Colonic mucosa (tissue), 4 donors: ENCODE results near the gene HOXB7. TPM values are rescaled to one million over a fixed set of nuclear protein-coding genes. Genes with fewer than 3 reads are reported as not detected.
A peak's percentile ranks its signal among the peaks of the same experiment; 100 is the strongest.

Experiments
- DNase-seq: peaks from one replicate; pipeline ENCODE4 v3.0.0-alpha.2; 2020
- H3K27ac ChIP-seq: fragments of 200-600 bp; one replicate; pipeline ENCODE4 v1.8.0; 2021
- H3K27me3 ChIP-seq: fragments of 200-600 bp; one replicate; pipeline ENCODE4 v1.8.0; 2021
- H3K36me3 ChIP-seq: fragments of 200-600 bp; one replicate; pipeline ENCODE4 v1.8.0; 2021
- H3K4me1 ChIP-seq: fragments of 200-600 bp; one replicate; pipeline ENCODE4 v1.8.0; 2021; ENCODE audit warnings: mild to moderate bottlenecking
- H3K4me3 ChIP-seq: fragments of 200-600 bp; one replicate; pipeline ENCODE4 v1.8.0; 2021
- H3K9ac ChIP-seq, 2 donors: one replicate each; pipeline ENCODE4 v1.7.0; 2013; ENCODE audit warnings: control low read depth in 2 of 2, low read depth in 2 of 2, low read length in 2 of 2
- H3K9me3 ChIP-seq: fragments of 200-600 bp; one replicate; pipeline ENCODE4 v1.8.0; 2021
- CTCF ChIP-seq: fragments of 200-600 bp; IDR thresholded peaks from one replicate; pipeline ENCODE4 v1.8.0; 2022; ENCODE audit warnings: antibody characterized with exemption, mild to moderate bottlenecking
- intact Hi-C: fragments of 100-400 bp; cut with DNase I; formaldehyde crosslinking; loops from one replicate; pipeline ENCODE4 v1.14.1; 2022
- total RNA-seq, 2 donors: library from RNA; stranded (reverse); fragmentation: NEBNext Ultra II Directional in 1 of 2; extraction: Animal tissue kit (Norgen Biotek cat#: 25700) in 1 of 2; gene quantifications; one replicate each; pipeline ENCODE4 v1.2.1, GENCODE V29; 2021
- donor health status: healthy.
- donor health status: DM: no; HTN: no; CAD: no.
- donor health status: DM: no; HTN: no; CAD: no.

Gene HOXB7
- total RNA-seq, 2 donors from 2014 or later = 25.9 to 31.4 TPM

GRCh38 chr17:48593840-48594537, 16.8 kb downstream of the HOXB7 start:
- Histone ChIP-seq H3K9me3 (no peaks in the 10 kb centered on the region), H3K36me3 (peaks cover 8% of the 10 kb centered on the region), H3K27ac (peak overlapping the region; percentile 63), H3K9ac (peak overlapping the region; percentile 19 to 40), H3K27me3 (no peaks in the 10 kb centered on the region), H3K4me1 (peaks cover 4% of the 10 kb centered on the region), H3K4me3 (no peak overlapping the region)
- DNase-seq = peak; percentile 72
- peak; percentile 74 for TF ChIP-seq CTCF
- intact Hi-C loops = no loop called here

GRCh38 chr17:48593126-48593829, 17.5 kb downstream of the HOXB7 start, which contains the start of gene HOXB5:
HOXB5 (minus strand) TSS chr17:48593779; CDS start chr17:48593682, 97 bp downstream.
- Histone ChIP-seq H3K9me3 (no peaks in the 10 kb centered on the region), H3K9ac (peak within 1 kb of the TSS; percentile 58 to 80), H3K4me3 (peak within 1 kb of the TSS; percentile 27), H3K27me3 (no peaks in the 10 kb centered on the region), H3K27ac (peak within 1 kb of the TSS; percentile 63), H3K4me1 (no peaks in the 10 kb centered on the region), H3K36me3 (peaks cover 8% of the 10 kb centered on the region)
- no peak for DNase-seq
- TF ChIP-seq CTCF = no peak
- intact Hi-C loops = no loop called here

- no peak for TF ChIP-seq CTCF
- DNase-seq = no peak
- H3K9me3 ChIP-seq = no peaks in the 10 kb centered on the region
- no peaks in the 10 kb centered on the region for H3K27me3 ChIP-seq
- H3K36me3 ChIP-seq = peaks cover 8% of the 10 kb centered on the region
- H3K4me1 ChIP-seq = no peaks in the 10 kb centered on the region
- peak overlapping the region; percentile 63 for H3K27ac ChIP-seq
- H3K9ac ChIP-seq = peak overlapping the region; percentile 58 to 80
- H3K4me3 ChIP-seq = peak overlapping the region; percentile 27
- intact Hi-C loops = no loop called here
Measured at GRCh38 chr17:48592577-48592976, 18.2 kb downstream of the HOXB7 start.

GRCh38 chr17:48592057-48592514, 18.7 kb downstream of the HOXB7 start:
- intact Hi-C loops = no loop called here
- Histone ChIP-seq H3K27me3 (no peaks in the 10 kb centered on the region), H3K36me3 (peaks cover 8% of the 10 kb centered on the region), H3K4me1 (no peaks in the 10 kb centered on the region), H3K27ac (peak overlapping the region; percentile 63), H3K4me3 (peak overlapping the region; percentile 27), H3K9me3 (no peaks in the 10 kb centered on the region), H3K9ac (peak overlapping the region; percentile 58 to 80)
- no peak for TF ChIP-seq CTCF
- no peak for DNase-seq

GRCh38 chr17:48591255-48592056, 19.4 kb downstream of the HOXB7 start:
- DNase-seq = no peak
- Histone ChIP-seq H3K9me3 (no peaks in the 10 kb centered on the region), H3K4me1 (peaks cover under 1% of the 10 kb centered on the region), H3K27me3 (no peaks in the 10 kb centered on the region), H3K36me3 (peaks cover 8% of the 10 kb centered on the region), H3K27ac (peak overlapping the region; percentile 88), H3K9ac (peak overlapping the region; percentile 67 to 80), H3K4me3 (peak overlapping the region; percentile 27)
- intact Hi-C loops = no loop called here
- TF ChIP-seq CTCF = no peak
